Right forelimb (tissue), 1 donor: ENCODE measurements around the gene TDRD12.
"Not testable (repeated sequence)": the region's sequence is repeated elsewhere in the genome, so short reads cannot be mapped to it uniquely, and the experiment has no call there.

Experiments used
- DNase-seq: peaks from one replicate; pipeline ENCODE4 v3.0.0-alpha.2; 2018

Gene TDRD12

DNA sequence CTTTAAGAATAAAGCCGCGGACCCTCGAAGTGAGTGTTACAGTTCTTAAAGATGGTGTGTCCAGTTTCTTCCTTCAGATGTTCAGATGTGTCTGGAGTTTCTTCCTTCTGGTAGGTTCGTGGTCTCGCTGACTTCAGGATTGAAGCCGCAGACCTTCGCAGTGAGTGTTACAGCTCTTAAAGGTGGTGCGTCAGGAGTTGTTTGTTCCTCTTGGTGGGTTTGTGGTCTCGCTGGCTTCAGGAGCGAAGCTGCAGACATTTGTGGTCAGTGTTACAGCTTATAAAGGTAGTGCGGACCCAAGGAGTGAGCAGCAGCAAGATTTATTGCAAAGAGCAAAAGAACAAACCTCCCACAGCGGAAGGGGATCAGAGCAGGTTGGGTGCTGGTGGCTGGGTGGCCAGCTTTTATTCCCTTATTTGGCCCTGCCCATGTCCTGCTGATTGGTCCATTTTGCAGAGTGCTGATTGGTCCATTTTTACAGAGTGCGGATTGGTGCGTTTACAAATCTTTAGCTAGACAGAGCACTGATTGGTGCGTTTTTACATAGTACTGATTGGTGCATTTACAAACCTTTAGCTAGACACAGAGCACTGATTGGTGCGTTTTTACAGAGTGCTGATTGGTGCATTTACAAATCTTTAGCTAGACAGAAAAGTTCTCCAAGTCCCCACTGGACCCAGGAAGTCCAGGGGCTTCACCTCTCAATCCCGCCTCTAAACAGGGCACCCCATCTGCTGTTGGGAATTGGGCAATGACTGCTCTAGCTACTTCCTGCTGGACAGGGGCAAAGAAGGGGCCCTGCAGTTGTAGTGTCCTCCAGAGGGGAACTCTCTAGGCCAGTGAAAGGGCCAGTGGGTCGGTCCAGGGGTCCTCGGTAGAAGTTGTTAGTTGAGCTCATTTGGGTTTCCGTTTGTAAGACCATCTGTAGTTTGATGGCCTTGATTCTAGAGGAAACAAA lies 26.1 kb upstream of the TDRD12 start:
- DNase-seq, result not testable (repeated sequence)

DNA sequence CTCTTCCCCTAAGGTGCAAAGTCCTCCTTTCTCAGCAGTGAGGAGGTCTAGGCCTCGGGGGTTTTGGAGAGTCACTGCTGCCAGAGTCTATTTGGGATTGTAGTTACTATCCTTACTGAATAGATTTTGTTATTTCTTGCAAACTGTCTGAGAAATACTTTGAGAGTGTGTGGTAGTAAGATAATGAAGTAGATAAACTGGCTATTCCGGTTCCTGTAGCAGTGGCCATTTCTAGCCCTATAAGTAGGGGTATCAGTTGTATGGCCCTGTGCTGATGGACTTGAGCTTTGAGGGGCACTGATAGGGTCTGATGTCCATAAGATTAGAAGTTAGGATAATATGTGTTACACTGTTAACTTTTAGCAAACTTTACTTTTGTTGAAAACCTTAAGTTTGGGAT lies 25.3 kb upstream of the TDRD12 start:
- not testable (repeated sequence) for DNase-seq

GRCh38 chr19:32694851-32695250 lies 24.7 kb upstream of the TDRD12 start:
- DNase-seq, result not testable (repeated sequence)

GRCh38 chr19:32695506-32695905 lies 24.1 kb upstream of the TDRD12 start:
- not testable (repeated sequence) for DNase-seq

DNA sequence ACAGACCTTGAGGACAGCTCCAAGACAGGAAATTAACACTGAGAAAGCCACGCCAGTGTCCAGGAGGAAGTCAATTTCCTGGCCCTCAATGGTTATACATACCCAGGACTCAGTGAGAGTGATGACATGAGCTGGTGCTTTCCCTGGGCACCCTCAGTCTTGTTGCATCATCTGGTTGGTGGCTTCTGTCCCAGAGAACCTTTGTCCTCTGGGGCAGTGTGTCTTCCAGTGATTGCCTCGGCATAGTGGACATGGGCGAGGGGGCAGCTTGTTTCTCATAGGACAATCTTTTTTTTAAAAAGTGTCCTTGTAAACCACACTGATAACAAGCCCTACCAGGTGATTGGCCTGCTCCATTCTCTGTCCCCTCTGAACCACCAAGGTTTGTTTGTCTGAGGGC lies 22.8 kb upstream of the TDRD12 start:
- DNase-seq, result not testable (repeated sequence)

GRCh38 chr19:32700129-32700528 lies 19.4 kb upstream of the TDRD12 start:
- DNase-seq, result not testable (repeated sequence)

DNA sequence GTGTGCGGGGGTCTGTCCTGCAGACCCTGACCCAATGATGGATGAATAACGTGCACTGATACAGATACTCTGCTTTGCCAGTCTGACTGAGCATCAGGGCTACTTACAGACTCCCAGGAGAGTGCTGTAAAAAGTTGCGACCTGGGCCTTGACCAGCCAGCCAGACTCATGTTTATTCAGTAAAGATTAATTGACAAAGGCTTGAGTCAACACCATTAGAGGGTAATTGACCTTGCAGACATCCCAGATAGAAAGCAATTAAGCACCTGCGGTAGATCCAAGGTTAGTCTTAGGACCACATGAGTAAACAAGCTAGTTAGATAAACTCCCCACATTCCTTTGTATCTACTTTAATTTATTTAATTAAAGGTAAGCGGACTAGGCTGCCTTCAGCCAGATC lies 17.6 kb upstream of the TDRD12 start:
- DNase-seq, result no peak

GRCh38 chr19:32704006-32704405 lies 15.6 kb upstream of the TDRD12 start:
- not testable (repeated sequence) for DNase-seq

DNA sequence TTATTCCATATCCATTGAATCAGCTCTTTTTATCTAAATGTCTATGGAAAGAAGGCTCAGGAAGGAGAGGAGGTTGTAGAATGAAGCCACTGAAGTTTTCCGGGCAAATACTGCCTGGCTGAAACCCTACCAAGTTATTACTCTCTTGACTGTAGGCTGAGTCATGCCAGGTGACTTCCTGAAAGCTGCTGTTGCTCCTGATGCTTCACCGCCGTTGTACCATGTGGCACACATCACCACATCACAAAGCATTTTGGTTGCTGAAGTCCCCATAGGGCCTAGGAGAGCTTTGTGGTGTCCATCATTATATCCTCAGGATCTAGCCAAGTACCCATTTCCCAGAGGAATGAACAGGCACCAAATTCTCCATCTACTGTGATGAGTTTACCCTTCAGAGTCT lies 11.1 kb upstream of the TDRD12 start:
- DNase-seq, result no peak

DNA sequence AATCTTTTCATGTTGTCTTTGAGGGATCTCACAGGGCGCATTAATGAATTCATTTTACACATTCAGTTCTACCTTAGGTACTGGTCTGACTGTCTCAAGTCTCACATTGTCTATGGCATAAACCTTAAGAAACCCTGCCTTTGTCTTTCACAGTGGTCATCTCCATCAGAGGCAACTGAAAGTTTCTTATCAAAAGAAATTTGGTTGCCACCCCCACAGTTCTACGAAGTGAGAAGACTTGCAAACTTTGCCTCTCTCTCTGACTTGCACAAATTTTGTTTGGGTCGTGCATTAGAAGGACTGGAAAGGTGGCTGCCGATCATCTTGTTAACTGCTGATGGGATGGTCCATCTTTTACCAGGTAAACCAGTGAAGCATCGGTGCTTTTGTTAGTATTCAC lies 10.5 kb upstream of the TDRD12 start:
- no peak for DNase-seq

- no peak for DNase-seq
Measured at GRCh38 chr19:32711747-32712146, 7.8 kb upstream of the TDRD12 start.

DNA sequence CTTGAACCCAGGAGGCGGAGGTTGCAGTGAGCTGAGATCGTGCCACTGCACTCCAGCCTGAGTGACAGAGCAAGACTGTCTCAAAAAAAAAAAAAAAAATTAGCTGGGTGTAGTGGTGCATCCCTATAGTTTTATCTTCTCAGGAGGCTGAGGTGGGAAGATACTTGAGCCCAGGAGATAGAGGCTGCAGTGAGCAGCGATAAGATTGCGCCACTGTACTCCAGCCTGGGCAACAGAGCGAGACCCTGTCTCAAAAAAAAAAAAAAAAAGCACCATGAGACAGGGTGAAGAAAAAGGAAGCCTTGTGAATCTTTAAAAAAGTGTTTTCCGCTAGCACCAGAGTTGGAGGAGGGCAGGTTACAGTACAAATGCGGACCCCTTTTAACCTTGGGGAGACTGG lies 3.4 kb upstream of the TDRD12 start:
- not testable (repeated sequence) for DNase-seq

GRCh38 chr19:32717496-32717895 lies 2.1 kb upstream of the TDRD12 start:
- no peak for DNase-seq

DNA sequence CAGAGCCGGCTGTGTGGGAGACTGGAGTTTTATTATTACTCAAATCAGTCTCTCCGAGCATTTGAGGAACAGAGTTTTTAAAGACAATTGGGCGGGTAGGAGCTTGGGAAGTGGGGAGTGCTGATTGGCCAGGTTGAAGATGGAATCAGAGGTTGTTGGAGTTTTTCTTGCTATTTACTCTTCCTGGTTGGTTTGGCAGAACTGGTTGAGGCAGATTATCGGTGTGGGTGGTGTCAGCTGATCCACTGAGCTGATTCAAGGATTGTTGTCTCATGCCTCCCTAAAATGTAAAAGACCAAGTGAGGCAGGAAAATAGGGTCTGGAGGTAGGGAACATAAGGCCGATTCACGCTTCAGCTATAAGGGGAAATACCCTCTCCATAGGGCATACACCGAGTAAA lies 1.3 kb upstream of the TDRD12 start:
- no peak for DNase-seq

DNA sequence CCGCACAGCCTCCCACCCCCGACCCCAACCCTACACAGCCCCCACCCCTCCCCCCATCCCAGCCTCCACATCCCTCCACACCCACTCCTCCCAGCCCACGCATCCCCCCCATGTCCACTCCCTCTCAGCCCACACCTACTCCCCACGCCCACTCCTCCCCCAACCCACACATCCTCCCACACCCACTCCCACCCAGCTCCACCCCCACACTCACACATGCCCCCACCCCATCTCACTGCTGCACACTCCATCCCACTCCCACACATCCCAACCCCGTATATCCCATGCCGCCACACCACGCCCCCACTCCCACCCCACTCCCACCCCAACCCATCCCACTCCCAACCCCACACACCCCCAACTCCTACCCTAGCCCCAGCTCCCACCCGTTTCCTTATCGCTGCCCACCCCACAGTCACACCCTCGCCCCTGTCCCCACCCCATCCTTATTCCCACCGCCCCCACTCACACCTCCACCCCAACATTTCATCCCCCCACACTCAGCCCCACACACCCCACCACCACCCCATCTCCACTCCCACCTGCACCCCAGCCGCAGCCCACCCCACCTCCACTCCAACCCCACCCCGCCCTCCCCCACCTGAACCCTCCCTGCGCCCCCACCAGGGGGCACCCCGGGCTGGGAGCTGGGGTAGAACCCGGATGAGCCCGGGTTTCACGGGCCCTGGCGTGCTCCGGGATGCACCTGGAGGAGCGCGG lies 809 bp downstream of the TDRD12 start:
- DNase-seq, result no peak

DNA sequence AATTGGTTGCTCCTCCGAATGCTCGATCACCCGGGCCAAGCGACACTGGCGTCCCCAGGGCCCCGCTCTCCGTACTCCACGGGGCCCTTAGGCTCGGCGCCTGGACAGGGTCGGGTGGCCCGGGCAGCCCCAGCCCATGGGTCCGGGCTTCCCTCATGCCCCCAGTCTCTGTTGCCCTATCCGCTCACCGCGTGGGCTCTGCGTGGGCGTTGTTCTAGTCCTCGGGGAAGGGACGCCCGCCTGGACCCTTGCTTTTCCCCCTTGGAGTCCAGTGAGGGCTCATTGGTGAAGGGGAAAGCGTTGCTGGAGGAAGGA lies 1.3 kb downstream of the TDRD12 start:
- no peak for DNase-seq

- DNase-seq, result no peak
Measured at GRCh38 chr19:32735936-32736335, 16.4 kb downstream of the TDRD12 start.

GRCh38 chr19:32743021-32743420 lies 23.5 kb downstream of the TDRD12 start:
- DNase-seq, result no peak

GRCh38 chr19:32743447-32743846 lies 23.9 kb downstream of the TDRD12 start:
- DNase-seq, result no peak

- DNase-seq, result no peak
Measured at GRCh38 chr19:32744555-32745325, 25.2 kb downstream of the TDRD12 start.

DNA sequence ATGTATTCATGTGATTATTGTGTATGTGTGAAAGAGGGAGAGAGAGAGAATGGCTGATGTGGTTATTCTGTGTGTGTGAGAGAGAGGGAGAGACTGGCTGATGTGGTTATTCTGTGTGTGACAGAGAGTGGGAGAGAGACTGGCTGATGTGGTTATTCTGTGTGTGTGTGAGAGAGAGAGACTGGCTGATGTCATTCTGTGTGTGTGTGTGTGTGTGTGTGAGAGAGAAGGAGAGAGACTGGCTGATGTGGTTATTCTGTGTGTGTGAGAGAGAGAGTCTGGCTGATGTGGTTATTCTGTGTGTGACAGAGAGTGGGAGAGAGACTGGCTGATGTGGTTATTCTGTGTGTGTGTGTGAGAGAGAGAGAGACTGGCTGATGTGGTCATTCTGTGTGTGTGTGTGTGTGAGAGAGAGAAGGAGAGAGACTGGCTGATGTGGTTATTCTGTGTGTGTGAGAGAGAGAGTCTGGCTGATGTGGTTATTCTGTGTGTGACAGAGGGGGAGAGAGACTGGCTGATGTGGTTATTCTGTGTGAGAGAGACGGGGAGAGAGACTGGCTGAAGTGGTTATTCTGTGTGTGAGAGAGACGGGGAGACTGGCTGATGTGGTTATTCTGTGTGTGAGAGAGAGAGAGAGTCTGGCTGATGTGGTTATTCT lies 26.2 kb downstream of the TDRD12 start:
- not testable (repeated sequence) for DNase-seq

- not testable (repeated sequence) for DNase-seq
Measured at GRCh38 chr19:32746631-32747196, 27.1 kb downstream of the TDRD12 start.
